Sigmoid colon (tissue), 7 donors: Measurements from ENCODE around the gene KLRD1. TPM values are rescaled to one million over a fixed set of nuclear protein-coding genes. Genes with fewer than 3 reads are reported as not detected.

Experiments used
- DNase-seq: peaks from one replicate; pipeline ENCODE4 v3.0.0-alpha.2; 2019
- H3K27ac ChIP-seq, 4 donors: fragments of 200-600 bp; sonication (generic); one replicate each; pipeline ENCODE4 v1.5.1; 2016 to 2019; ENCODE audit warnings: mild to moderate bottlenecking in 1 of 4
- H3K27me3 ChIP-seq, 3 donors: fragments of 200-600 bp; sonication (generic); one replicate each; pipeline ENCODE4 v1.5.1; 2019; ENCODE audit warnings: mild to moderate bottlenecking in 1 of 3
- H3K36me3 ChIP-seq, 4 donors: fragments of 200-600 bp; sonication (generic); one replicate each; pipeline ENCODE4 v1.5.1; 2016 to 2019
- H3K4me1 ChIP-seq, 4 donors: fragments of 200-600 bp; sonication (generic); one replicate each; pipeline ENCODE4 v1.5.1; 2017 to 2019
- H3K4me3 ChIP-seq, 4 donors: fragments of 200-600 bp; sonication (generic); one replicate each; pipeline ENCODE4 v1.5.1; 2017 to 2019; ENCODE audit warnings: mild to moderate bottlenecking in 2 of 4, moderate library complexity in 1 of 4
- H3K9me3 ChIP-seq, 4 donors: fragments of 200-600 bp in 3 of 4; sonication (generic) in 3 of 4; one replicate each; pipeline versions ENCODE4 v1.5.1 to v1.6.1; 2013 to 2019
- EP300 ChIP-seq, 4 donors: sonication (generic); formaldehyde crosslinking; IDR thresholded peaks; one replicate each; pipeline ENCODE4 v1.6.1; 2017; ENCODE audit warnings: antibody characterized with exemption in 4 of 4
- POLR2A ChIP-seq, 2 donors: fragments of 450-650 bp; IDR thresholded peaks; one replicate each; pipeline ENCODE4 v1.6.1; 2016; ENCODE audit warnings: antibody characterized with exemption in 2 of 2, mild to moderate bottlenecking in 2 of 2, moderate library complexity in 2 of 2
- POLR2AphosphoS5 ChIP-seq, 4 donors: sonication (generic); formaldehyde crosslinking; IDR thresholded peaks; one replicate each; pipeline ENCODE4 v1.6.1; 2017; ENCODE audit warnings: antibody characterized with exemption in 4 of 4
- WGBS, 2 donors: extraction: QIAGEN DNeasy Blood & Tissue Kit; methylation state at CpG; one replicate each; pipeline ENCODE4 v1.1.7; 2013; 5-methylcytosine and 5-hydroxymethylcytosine counted together
- intact Hi-C: fragments of 100-400 bp; cut with DNase I; formaldehyde crosslinking; loops from one replicate; pipeline ENCODE4 v1.15.1; 2023
- polyA plus RNA-seq, 3 donors: library from polyadenylated mRNA; stranded (reverse); fragments of 200-250 nt; gene quantifications; one replicate each; pipeline ENCODE4 v1.2.3, GENCODE V29; 2013
- total RNA-seq, 4 donors: library from RNA; depleted of rRNA; stranded (reverse); fragments of >200 nt; gene quantifications; one replicate each; pipeline ENCODE4 v1.1.0, GENCODE V29; 2016
- TF ChIP-seq, protein P1 (sequence below), 4 experiments: fragments of 450-650 bp in 3 of 4; fragments of 200-600 bp in 1 of 4; IDR thresholded peaks; one replicate each; pipeline ENCODE4 v1.5.1; 2016 to 2019; ENCODE audit warnings: antibody characterized with exemption in 4 of 4, mild to moderate bottlenecking in 3 of 4, moderate library complexity in 2 of 4
- donor health status: healthy with polysubstance abuse.
- donor health status: Bipolar disorder and iron deficiency.
- donor health status: healthy.

The KLRD1 gene
- total and polyA plus RNA-seq, 7 donors = 0.54 to 3.6 (median 1.2) TPM; not detected in 1

- no peak for TF ChIP-seq POLR2AphosphoS5 (IDR thresholded peaks at IDR 0.05)
- TF ChIP-seq, protein P1, sequence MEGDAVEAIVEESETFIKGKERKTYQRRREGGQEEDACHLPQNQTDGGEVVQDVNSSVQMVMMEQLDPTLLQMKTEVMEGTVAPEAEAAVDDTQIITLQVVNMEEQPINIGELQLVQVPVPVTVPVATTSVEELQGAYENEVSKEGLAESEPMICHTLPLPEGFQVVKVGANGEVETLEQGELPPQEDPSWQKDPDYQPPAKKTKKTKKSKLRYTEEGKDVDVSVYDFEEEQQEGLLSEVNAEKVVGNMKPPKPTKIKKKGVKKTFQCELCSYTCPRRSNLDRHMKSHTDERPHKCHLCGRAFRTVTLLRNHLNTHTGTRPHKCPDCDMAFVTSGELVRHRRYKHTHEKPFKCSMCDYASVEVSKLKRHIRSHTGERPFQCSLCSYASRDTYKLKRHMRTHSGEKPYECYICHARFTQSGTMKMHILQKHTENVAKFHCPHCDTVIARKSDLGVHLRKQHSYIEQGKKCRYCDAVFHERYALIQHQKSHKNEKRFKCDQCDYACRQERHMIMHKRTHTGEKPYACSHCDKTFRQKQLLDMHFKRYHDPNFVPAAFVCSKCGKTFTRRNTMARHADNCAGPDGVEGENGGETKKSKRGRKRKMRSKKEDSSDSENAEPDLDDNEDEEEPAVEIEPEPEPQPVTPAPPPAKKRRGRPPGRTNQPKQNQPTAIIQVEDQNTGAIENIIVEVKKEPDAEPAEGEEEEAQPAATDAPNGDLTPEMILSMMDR (IDR thresholded peaks at IDR 0.05) = no peak
- no peak for TF ChIP-seq EP300 (IDR thresholded peaks at IDR 0.05)
- TF ChIP-seq POLR2A (IDR thresholded peaks at IDR 0.05) = no peak
- WGBS, 2 donors = 81 to 88% methylated on average over 4 of the region's 4 CpGs
- peaks cover 0 to 3% (median 1%) of the 10 kb centered on the region in 4 donors for H3K9me3 ChIP-seq
- H3K27ac ChIP-seq = no peak overlapping the region
- H3K4me1 ChIP-seq = no peaks in the 10 kb centered on the region
- no peaks in the 10 kb centered on the region for H3K36me3 ChIP-seq
- no peak overlapping the region for H3K4me3 ChIP-seq
- no peak for DNase-seq
- no peaks in the 10 kb centered on the region for H3K27me3 ChIP-seq
- intact Hi-C loops = no loop called here
Observed at GRCh38 chr12:10354071-10354470, 46.4 kb downstream of the KLRD1 start.

DNA sequence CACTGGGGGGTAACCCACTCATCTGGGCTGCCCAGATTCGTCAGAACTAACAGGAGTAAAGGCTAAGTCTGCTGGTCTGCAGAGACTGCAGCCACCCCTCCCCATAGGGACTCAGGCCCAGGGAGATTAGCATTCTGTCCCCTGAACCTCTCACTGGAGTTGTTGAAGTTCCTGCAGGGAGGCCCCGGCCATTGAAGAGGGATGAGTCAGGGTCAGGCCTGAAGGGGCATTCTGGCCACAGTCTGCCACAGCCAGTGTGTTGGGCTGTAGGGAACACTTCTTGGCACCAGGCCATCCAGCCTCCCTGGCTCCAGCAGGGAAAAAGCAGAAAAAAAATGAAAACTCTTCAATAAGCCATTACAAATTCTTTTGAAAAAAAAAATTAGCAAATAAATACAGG, 46.8 kb downstream of the KLRD1 start:
- H3K36me3 ChIP-seq = no peaks in the 10 kb centered on the region
- no peak for TF ChIP-seq POLR2A (IDR thresholded peaks at IDR 0.05)
- TF ChIP-seq, protein P1 (IDR thresholded peaks at IDR 0.05) = no peak
- no peak for TF ChIP-seq POLR2AphosphoS5 (IDR thresholded peaks at IDR 0.05)
- TF ChIP-seq EP300 (IDR thresholded peaks at IDR 0.05) = no peak
- intact Hi-C loops = no loop called here
- no peak overlapping the region for H3K4me3 ChIP-seq
- DNase-seq = no peak
- H3K9me3 ChIP-seq = peaks cover 0 to 3% (median 1%) of the 10 kb centered on the region in 4 donors
- H3K27ac ChIP-seq = no peak overlapping the region
- no peaks in the 10 kb centered on the region for H3K27me3 ChIP-seq
- WGBS, 2 donors = 85% methylated on average over 2 of the region's 2 CpGs
- no peaks in the 10 kb centered on the region for H3K4me1 ChIP-seq

- no peaks in the 10 kb centered on the region for H3K27me3 ChIP-seq
- 84 to 92% methylated on average over 5 of the region's 5 CpGs for WGBS, 2 donors
- H3K9me3 ChIP-seq = no peaks in the 10 kb centered on the region
- DNase-seq = no peak
- H3K36me3 ChIP-seq = no peaks in the 10 kb centered on the region
- intact Hi-C loops = no loop called here
- TF ChIP-seq EP300 (IDR thresholded peaks at IDR 0.05) (no peak), POLR2AphosphoS5 (IDR thresholded peaks at IDR 0.05) (no peak), POLR2A (IDR thresholded peaks at IDR 0.05) (no peak)
- TF ChIP-seq, protein P1 (IDR thresholded peaks at IDR 0.05) = no peak
- no peak overlapping the region for H3K27ac ChIP-seq
- no peak overlapping the region for H3K4me3 ChIP-seq
- peaks cover 0 to 12% (median 10%) of the 10 kb centered on the region in 4 donors for H3K4me1 ChIP-seq
Observed at GRCh38 chr12:10358131-10358530, 50.5 kb downstream of the KLRD1 start.

GRCh38 chr12:10358969-10359368, 51.3 kb downstream of the KLRD1 start:
- Histone ChIP-seq H3K27me3 (no peaks in the 10 kb centered on the region), H3K36me3 (no peaks in the 10 kb centered on the region), H3K4me3 (no peak overlapping the region), H3K9me3 (no peaks in the 10 kb centered on the region), H3K4me1 (peaks cover 0 to 19% (median 16%) of the 10 kb centered on the region in 4 donors), H3K27ac (no peak overlapping the region)
- TF ChIP-seq EP300 (IDR thresholded peaks at IDR 0.05) = no peak
- no peak for TF ChIP-seq POLR2AphosphoS5 (IDR thresholded peaks at IDR 0.05)
- TF ChIP-seq, protein P1 (IDR thresholded peaks at IDR 0.05) = no peak
- TF ChIP-seq POLR2A (IDR thresholded peaks at IDR 0.05) = no peak
- intact Hi-C loops = no loop called here
- 61 to 87% methylated on average over 1 of the region's 1 CpG for WGBS, 2 donors
- no peak for DNase-seq

DNA sequence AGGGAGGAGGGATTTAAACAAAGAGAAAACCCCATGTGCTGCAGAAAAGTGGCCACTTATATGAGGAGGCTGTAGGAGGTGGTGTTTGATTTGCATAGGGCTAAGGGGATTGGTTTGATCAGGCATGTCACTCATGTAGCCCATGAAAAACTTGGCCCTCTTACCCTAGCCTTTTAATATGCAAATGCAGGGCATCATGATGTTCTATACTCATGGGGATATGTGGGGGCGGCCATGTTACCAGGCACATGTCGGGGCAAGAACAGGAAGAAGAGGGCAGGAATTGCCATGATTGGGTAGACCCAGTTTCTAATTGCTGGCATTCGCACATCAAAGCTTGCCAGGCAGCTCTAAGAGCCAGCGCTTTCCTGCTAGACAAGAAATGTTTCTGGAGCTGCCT, 53.4 kb downstream of the KLRD1 start:
- H3K27ac ChIP-seq = no peak overlapping the region
- no peaks in the 10 kb centered on the region for H3K9me3 ChIP-seq
- intact Hi-C loops = loop anchor here (5.0 to 10.0 kb wide), 3 partner anchors 251 to 814 kb away; partner anchors contain the start of genes MAGOHB, SMIM10L1 and YBX3
- no peak overlapping the region for H3K4me3 ChIP-seq
- TF ChIP-seq POLR2A (IDR thresholded peaks at IDR 0.05) = no peak
- DNase-seq = no peak
- 82 to 96% methylated on average over 4 of the region's 4 CpGs for WGBS, 2 donors
- H3K36me3 ChIP-seq = no peaks in the 10 kb centered on the region
- peaks cover 0 to 27% (median 22%) of the 10 kb centered on the region in 4 donors for H3K4me1 ChIP-seq
- H3K27me3 ChIP-seq = no peaks in the 10 kb centered on the region
